H9 (cell line): Measurements from ENCODE around the gene SERPINB8. TPM values are rescaled to one million over a fixed set of nuclear protein-coding genes. Genes with fewer than 3 reads are reported as not detected.

Experiments used
- DNase-seq: peaks from one replicate; pipeline ENCODE4 v3.0.0-alpha.2; 2017
- H2AFZ ChIP-seq: one replicate; pipeline ENCODE4 v1.6.1; 2013; ENCODE audit warnings: mild to moderate bottlenecking, low read length, control low read depth, moderate library complexity
- H2AK5ac ChIP-seq: 2 replicates; pipeline ENCODE4 v1.6.1; 2013; ENCODE audit warnings: low read length, control low read depth, mixed read lengths; ENCODE audit not compliant: insufficient read length
- H2BK120ac ChIP-seq: one replicate; pipeline ENCODE4 v1.6.1; 2013; ENCODE audit warnings: low read depth, mild to moderate bottlenecking, low read length, control low read depth, inconsistent platforms; ENCODE audit not compliant: poor library complexity, severe bottlenecking
- H2BK12ac ChIP-seq: 2 replicates; pipeline ENCODE4 v1.6.1; 2013; ENCODE audit warnings: low read length, control low read depth, mixed read lengths, low read depth; ENCODE audit not compliant: insufficient read length
- H2BK15ac ChIP-seq: 2 replicates; pipeline ENCODE4 v1.6.1; 2013; ENCODE audit warnings: low read depth, low read length, control low read depth
- H2BK20ac ChIP-seq: one replicate; pipeline ENCODE4 v1.6.1; 2013; ENCODE audit warnings: low read depth, mild to moderate bottlenecking, low read length, control low read depth, inconsistent platforms; ENCODE audit not compliant: poor library complexity, severe bottlenecking
- H2BK5ac ChIP-seq: 2 replicates; pipeline ENCODE4 v1.6.1; 2013; ENCODE audit warnings: low read length, control low read depth, mixed read lengths; ENCODE audit not compliant: insufficient read length
- H3K14ac ChIP-seq: 2 replicates; pipeline ENCODE4 v1.6.1; 2013; ENCODE audit warnings: low read length, control low read depth; ENCODE audit not compliant: insufficient read depth
- H3K18ac ChIP-seq: 2 replicates; pipeline ENCODE4 v1.6.1; 2013; ENCODE audit warnings: low read depth, mild to moderate bottlenecking, mixed read lengths, low read length, control low read depth; ENCODE audit not compliant: insufficient read length
- H3K23ac ChIP-seq: 2 replicates; pipeline ENCODE4 v1.6.1; 2013; ENCODE audit warnings: low read length, control low read depth, mixed read lengths, low read depth; ENCODE audit not compliant: insufficient read length
- H3K23me2 ChIP-seq: 2 replicates; pipeline ENCODE4 v1.6.1; 2013; ENCODE audit warnings: low read depth, mild to moderate bottlenecking, mixed read lengths, low read length, control low read depth; ENCODE audit not compliant: insufficient read length, poor library complexity, severe bottlenecking
- H3K27ac ChIP-seq: 2 replicates; pipeline ENCODE4 v1.5.1; 2013; ENCODE audit warnings: low read length, control low read depth, mixed read lengths, low read depth; ENCODE audit not compliant: insufficient read length
- H3K27me3 ChIP-seq: 2 replicates; pipeline ENCODE4 v1.6.1; 2013; ENCODE audit warnings: low read length, control low read depth, inconsistent platforms; ENCODE audit not compliant: insufficient read depth
- H3K4ac ChIP-seq: 2 replicates; pipeline ENCODE4 v1.6.1; 2013; ENCODE audit warnings: low read depth, mild to moderate bottlenecking, control low read depth, inconsistent platforms, low read length, moderate library complexity
- H3K4me1 ChIP-seq: 2 replicates; pipeline ENCODE4 v1.6.1; 2013; ENCODE audit warnings: low read length, control low read depth, inconsistent platforms; ENCODE audit not compliant: insufficient read depth
- H3K4me2 ChIP-seq: 2 replicates; pipeline ENCODE4 v1.6.1; 2013; ENCODE audit warnings: low read length, control low read depth, mixed read lengths; ENCODE audit not compliant: insufficient read length, insufficient read depth
- H3K56ac ChIP-seq: 2 replicates; pipeline ENCODE4 v1.6.1; 2013; ENCODE audit warnings: low read depth, mild to moderate bottlenecking, mixed read lengths, low read length, control low read depth; ENCODE audit not compliant: insufficient read length
- H3K79me1 ChIP-seq: 2 replicates; pipeline ENCODE4 v1.6.1; 2013; ENCODE audit warnings: low read depth, mild to moderate bottlenecking, moderate library complexity, low read length, control low read depth, inconsistent platforms; ENCODE audit not compliant: insufficient read depth, poor library complexity, severe bottlenecking
- H3K79me2 ChIP-seq: 2 replicates; pipeline ENCODE4 v1.6.1; 2013; ENCODE audit warnings: low read length, control low read depth, inconsistent platforms; ENCODE audit not compliant: insufficient read depth
- H3K9ac ChIP-seq: 2 replicates; pipeline ENCODE4 v1.6.1; 2013; ENCODE audit warnings: low read length, control low read depth, mixed read lengths; ENCODE audit not compliant: insufficient read length; ENCODE audit errors: extremely low read depth
- H3K9me3 ChIP-seq: one replicate; pipeline ENCODE4 v1.6.1; 2013; ENCODE audit warnings: low read depth, low read length, inconsistent platforms; ENCODE audit not compliant: control insufficient read depth
- H3T11ph ChIP-seq: one replicate; pipeline ENCODE4 v1.6.1; 2013; ENCODE audit warnings: mild to moderate bottlenecking, low read length, control low read depth, inconsistent platforms
- H4K20me1 ChIP-seq: one replicate; pipeline ENCODE4 v1.6.1; 2013; ENCODE audit not compliant: control insufficient read depth, insufficient read length, insufficient read depth
- H4K5ac ChIP-seq: 2 replicates; pipeline ENCODE4 v1.6.1; 2013; ENCODE audit warnings: low read depth, mild to moderate bottlenecking, mixed read lengths, low read length, control low read depth; ENCODE audit not compliant: insufficient read length
- H4K8ac ChIP-seq: replicated peaks from 2 replicates; pipeline ENCODE4 v1.6.1; 2013; ENCODE audit warnings: low read length, control low read depth, mixed read lengths, low read depth; ENCODE audit not compliant: insufficient read length
- H4K91ac ChIP-seq: 2 replicates; pipeline ENCODE4 v1.6.1; 2013; ENCODE audit warnings: low read depth, mild to moderate bottlenecking, moderate library complexity, mixed read lengths, low read length, control low read depth; ENCODE audit not compliant: insufficient read length
- H3K27ac Mint-ChIP-seq, 3 experiments: 2 replicates in 2 of 3; 3 replicates in 1 of 3; pipeline ENCODE4 v1.8.0; 2020 to 2021; ENCODE audit warnings: mixed read lengths in 3 of 3, mild to moderate bottlenecking in 1 of 3, moderate library complexity in 1 of 3
- H3K27me3 Mint-ChIP-seq: 2 replicates; pipeline ENCODE4 v1.8.0; 2021; ENCODE audit warnings: low read depth, mild to moderate bottlenecking, moderate library complexity, mixed read lengths
- H3K36me3 Mint-ChIP-seq, 3 experiments: 2 replicates in 2 of 3; 3 replicates in 1 of 3; pipeline ENCODE4 v1.8.0; 2020 to 2021; ENCODE audit warnings: low read depth in 3 of 3, mixed read lengths in 3 of 3; ENCODE audit not compliant: insufficient read depth in 1 of 3
- H3K4me1 Mint-ChIP-seq, 2 experiments: 2 replicates each; pipeline ENCODE4 v1.8.0; 2020; ENCODE audit warnings: mixed read lengths in 2 of 2
- H3K4me3 Mint-ChIP-seq, 2 experiments: 2 replicates in 1 of 2; 3 replicates in 1 of 2; pipeline ENCODE4 v1.8.0; 2020 to 2021; ENCODE audit warnings: mild to moderate bottlenecking in 2 of 2, mixed read lengths in 2 of 2, moderate library complexity in 1 of 2
- H3K9me3 Mint-ChIP-seq, 2 experiments: 2 replicates in 1 of 2; 3 replicates in 1 of 2; pipeline ENCODE4 v1.8.0; 2020; ENCODE audit warnings: mild to moderate bottlenecking in 2 of 2, mixed read lengths in 2 of 2, moderate library complexity in 1 of 2
- WGBS: extraction: QIAGEN DNeasy Blood & Tissue Kit; methylation state at CpG from one replicate; pipeline ENCODE4 v1.1.7; 2013; ENCODE audit warnings: missing lambda C conversion rate, low lambda C conversion rate, mixed read lengths; ENCODE audit not compliant: insufficient read length; ENCODE audit errors: extremely low coverage; 5-methylcytosine and 5-hydroxymethylcytosine counted together
- total RNA-seq: library from RNA; stranded (reverse); gene quantifications from 2 replicates; pipeline ENCODE4 v1.2.1, GENCODE V29; 2021
- TF ChIP-seq, protein P1 (sequence below): fragments of 200-600 bp; sonication (generic); conservative IDR thresholded peaks from 3 replicates; pipeline ENCODE4 v1.8.0; 2021; ENCODE audit warnings: antibody characterized with exemption, mild to moderate bottlenecking

The SERPINB8 gene
- total RNA-seq, 1 experiment from 2014 or later = 2.1 TPM

DNA sequence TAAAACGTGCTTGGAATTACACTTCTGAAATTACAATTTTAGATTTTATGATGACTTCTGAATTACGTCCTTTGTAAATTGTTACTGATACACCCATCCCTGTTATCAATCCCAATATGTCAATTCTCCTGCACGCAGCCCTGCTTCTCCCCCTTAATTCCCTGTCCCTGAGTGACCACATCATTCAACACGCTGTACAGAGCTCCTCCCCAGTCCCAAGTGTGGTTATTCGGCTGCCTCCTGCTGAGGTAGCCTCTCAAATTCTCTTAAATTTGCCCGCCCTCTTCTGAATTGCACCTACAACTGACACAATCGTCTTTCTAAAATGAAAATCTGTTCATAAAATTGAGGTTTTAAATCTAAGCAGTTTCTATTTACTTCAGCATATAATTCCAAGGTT lies 10.1 kb downstream of the SERPINB8 start:
- TF ChIP-seq, protein P1, sequence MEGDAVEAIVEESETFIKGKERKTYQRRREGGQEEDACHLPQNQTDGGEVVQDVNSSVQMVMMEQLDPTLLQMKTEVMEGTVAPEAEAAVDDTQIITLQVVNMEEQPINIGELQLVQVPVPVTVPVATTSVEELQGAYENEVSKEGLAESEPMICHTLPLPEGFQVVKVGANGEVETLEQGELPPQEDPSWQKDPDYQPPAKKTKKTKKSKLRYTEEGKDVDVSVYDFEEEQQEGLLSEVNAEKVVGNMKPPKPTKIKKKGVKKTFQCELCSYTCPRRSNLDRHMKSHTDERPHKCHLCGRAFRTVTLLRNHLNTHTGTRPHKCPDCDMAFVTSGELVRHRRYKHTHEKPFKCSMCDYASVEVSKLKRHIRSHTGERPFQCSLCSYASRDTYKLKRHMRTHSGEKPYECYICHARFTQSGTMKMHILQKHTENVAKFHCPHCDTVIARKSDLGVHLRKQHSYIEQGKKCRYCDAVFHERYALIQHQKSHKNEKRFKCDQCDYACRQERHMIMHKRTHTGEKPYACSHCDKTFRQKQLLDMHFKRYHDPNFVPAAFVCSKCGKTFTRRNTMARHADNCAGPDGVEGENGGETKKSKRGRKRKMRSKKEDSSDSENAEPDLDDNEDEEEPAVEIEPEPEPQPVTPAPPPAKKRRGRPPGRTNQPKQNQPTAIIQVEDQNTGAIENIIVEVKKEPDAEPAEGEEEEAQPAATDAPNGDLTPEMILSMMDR = no peak
- Histone ChIP-seq H3K23me2 (no peaks in the 10 kb centered on the region), H2BK120ac (no peak overlapping the region), H3K79me2 (no peaks in the 10 kb centered on the region), H3K4me2 (no peak overlapping the region), H3K4ac (no peak overlapping the region), H2BK15ac (no peak overlapping the region), H3K14ac (no peak overlapping the region), H4K20me1 (no peaks in the 10 kb centered on the region), H3K9ac (no peak overlapping the region), H2AK5ac (no peak overlapping the region), H4K5ac (no peak overlapping the region), H3K4me1 (no peaks in the 10 kb centered on the region), H3K9me3 (no peaks in the 10 kb centered on the region), H3K23ac (no peak overlapping the region), H3K18ac (no peak overlapping the region), H4K8ac (no peak overlapping the region), H3K27me3 (peaks cover 25% of the 10 kb centered on the region), H2BK5ac (no peak overlapping the region), H3K56ac (no peak overlapping the region), H3K79me1 (no peaks in the 10 kb centered on the region), H2BK12ac (no peak overlapping the region), H3K27ac (no peak overlapping the region), H3T11ph (no peak overlapping the region), H2AFZ (no peak overlapping the region), H2BK20ac (no peak overlapping the region), H4K91ac (no peak overlapping the region)
- Mint-ChIP-seq H3K27ac (no peak overlapping the region), H3K9me3 (no peaks in the 10 kb centered on the region), H3K4me1 (peaks cover 0 to 9% of the 10 kb centered on the region in 2 experiments; a peak in 3 of 4 replicates), H3K36me3 (no peaks in the 10 kb centered on the region; a peak in 1 of 7 replicates), H3K27me3 (peaks cover 53% of the 10 kb centered on the region), H3K4me3 (no peak overlapping the region)
- DNase-seq = no peak
- whole genome bisulfite sequencing = no CpG with 5 or more reads among the region's 7 CpGs
